Measurements from ENCODE around the gene RIC1.

GRCh38 chr9:5736563-5737346 is 107.8 kb downstream of the RIC1 start:
- no peak for TF ChIP-seq EZH2 (IDR thresholded peaks at IDR 0.05)
- no peak for TF ChIP-seq POLR2AphosphoS5 (IDR thresholded peaks at IDR 0.05; ENCODE audit: borderline replicate concordance, low read depth, low read length)
- TF ChIP-seq FOXP2 (optimal IDR thresholded peaks at IDR 0.05; ENCODE audit: control extremely low read depth, extremely low read length, insufficient read depth): no peak
